ENCODE data around the gene ABCG4.
"Not testable (repeated sequence)": the region's sequence is repeated elsewhere in the genome, so short reads cannot be mapped to it uniquely, and the experiment has no call there.

Gene ABCG4

DNA sequence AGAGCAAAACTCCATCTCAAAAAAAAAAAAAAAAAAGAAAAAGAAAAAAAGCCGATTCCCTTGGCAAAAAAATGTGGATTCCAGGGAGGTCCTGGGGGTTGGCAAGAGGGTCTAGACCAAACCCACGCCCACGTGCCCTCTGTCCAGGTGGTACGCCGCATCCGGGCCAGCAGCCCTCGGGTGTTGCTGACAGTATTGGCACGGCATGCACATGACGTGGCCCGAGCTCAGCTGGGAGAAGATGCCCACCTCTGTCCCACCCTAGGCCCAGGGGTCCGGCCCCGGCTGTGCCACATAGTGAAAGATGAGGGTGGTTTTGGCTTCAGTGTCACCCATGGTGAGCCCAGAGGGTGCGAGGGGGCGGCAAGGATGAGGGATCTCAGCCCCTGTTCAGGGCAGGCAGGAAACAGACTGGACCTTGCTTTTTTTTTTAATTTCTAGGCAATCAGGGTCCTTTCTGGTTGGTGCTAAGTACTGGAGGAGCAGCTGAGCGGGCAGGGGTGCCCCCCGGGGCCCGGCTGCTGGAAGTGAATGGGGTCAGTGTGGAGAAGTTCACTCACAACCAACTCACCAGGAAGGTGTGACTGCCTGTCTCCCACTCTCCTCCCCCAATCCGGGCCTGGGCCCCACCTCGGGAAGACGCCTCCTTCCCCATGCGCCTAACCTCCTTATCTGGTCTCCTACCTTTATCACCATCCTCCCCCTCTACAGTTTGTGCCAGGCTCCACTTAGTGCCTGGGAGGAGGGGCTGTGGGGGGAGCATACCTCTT lies 38.5 kb downstream of the ABCG4 start:
- no peak for DNase-seq

- DNase-seq, result no peak
These were observed 39.2 kb downstream of the ABCG4 start for GRCh38 chr11:119188067-119188466.

GRCh38 chr11:119188887-119189286 lies 40.0 kb downstream of the ABCG4 start:
- DNase-seq, result no peak

DNA sequence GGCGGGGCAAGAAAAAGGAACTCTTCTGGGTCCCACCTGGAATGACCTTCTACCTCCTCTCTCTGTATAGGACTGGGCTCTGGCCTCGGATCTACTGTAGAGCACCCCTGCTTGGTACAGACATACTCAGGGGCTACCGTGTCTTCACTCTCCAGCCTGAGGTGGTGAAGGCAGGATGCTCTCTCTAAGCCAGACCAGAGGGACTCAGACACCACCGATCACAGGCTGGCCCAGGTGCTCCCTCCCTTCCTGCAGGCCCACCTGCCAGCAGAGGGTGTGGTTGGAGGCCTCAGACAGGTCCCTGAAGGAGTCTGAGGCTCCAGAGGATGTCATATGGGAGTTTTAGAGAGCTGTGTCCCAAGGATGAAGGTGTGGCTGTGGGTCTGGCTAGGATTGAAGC lies 40.5 kb downstream of the ABCG4 start:
- DNase-seq, result no peak

DNA sequence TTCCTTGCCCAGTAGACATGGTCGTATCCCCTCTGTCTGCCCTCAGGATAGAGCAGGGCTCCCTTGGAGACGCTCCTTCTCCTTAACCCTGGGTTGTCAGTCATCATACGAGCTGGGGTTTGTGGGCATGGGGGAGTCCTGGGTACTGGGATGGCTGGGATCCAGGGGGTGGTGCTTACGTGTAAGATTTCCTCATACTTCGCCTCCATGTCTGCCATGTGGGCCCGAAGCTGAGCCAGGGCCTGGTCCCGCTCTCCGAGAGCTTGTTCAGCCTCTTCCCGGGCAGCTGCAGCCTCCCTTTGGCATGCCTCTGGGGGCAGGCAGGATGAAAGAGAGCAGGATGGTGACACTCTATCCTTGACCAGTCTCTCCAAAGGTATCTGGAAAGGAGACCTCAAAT lies 41.7 kb downstream of the ABCG4 start:
- DNase-seq, result peak; percentile 18

GRCh38 chr11:119191265-119191664 lies 42.4 kb downstream of the ABCG4 start:
- peak; percentile 11 for DNase-seq

GRCh38 chr11:119192111-119192510 lies 43.3 kb downstream of the ABCG4 start:
- DNase-seq, result no peak

GRCh38 chr11:119193001-119193400 lies 44.1 kb downstream of the ABCG4 start:
- no peak for DNase-seq

- DNase-seq, result no peak
These were observed 44.8 kb downstream of the ABCG4 start for GRCh38 chr11:119193626-119194025.

DNA sequence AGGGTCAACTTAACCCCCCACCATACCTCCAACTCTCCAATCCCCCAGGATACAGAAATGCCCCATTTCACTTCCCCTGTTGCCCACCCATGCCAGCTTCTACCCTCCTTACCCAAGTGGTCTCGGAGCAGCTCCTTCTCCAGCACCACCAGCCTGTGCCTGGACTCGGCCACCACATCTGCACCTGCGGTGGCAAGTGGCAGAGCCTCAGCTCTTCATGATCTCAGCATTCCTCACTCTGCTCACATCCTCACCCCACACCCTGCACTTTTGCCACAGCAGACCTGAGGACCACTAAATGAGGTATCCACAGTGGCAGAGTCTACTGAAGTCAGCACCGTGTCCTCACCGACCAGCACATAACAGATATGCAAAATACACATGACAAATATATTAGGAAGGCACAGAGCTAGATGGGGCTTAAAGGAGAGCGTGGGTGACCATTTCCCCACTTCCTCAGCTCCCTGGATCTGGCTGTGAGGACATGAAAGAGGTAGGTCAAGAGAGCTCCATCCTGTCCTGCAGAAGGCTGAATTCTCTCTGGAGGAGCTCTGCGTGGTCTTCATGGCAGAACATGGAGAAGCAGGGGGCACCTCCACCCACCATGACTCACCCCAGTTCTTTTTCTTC lies 46.1 kb downstream of the ABCG4 start:
- no peak for DNase-seq

DNA sequence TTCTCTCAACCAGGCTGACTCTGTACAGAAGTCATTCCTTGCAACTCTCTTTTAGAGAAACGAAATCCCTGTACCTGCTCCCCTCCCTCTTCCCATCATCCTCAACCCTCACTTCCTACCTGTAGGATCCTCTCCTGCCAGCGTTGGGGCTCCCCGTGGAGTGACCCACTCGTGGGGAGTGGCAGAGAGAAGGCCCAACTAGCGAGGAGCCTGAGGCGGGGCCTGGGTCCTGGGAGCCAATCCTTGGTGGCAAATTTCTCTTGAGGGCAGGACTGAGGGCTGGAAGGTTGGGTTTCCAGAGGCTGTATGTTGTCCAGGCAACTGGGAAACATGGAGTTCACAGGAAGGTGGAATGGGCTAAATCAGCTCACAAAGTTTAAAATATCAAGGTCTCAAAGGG lies 46.8 kb downstream of the ABCG4 start:
- DNase-seq, result peak; percentile 76

DNA sequence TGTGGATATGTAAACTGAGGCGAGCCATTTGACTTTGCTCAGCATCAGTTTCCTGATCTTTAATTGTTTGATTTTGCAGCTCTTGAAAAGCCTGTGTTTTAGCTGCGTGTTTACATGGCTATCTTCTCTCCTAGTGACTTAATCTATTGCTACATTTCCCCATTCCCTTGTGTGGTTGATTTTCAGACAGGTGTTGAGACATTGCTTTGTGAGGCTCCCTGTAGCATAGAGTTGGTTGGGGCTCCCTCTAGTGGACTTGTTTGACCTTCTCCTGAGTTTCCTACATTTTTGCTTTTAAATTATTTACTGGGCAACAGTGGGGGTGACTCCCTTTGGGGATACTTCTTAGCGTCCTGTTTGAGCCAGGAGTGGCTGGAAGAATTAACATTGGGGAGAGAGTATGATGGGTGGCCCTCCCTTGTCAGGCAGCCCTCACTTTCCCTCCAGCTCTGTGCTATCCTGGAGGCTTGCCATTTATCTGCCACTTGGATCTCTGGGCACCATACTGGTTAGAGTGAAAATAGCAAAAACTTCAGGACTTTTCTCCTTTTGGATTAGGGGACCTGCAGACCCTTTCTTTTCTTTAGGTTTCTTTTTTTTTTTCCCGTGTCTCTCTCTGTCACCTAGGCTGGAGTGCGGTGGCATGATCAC lies 48.1 kb downstream of the ABCG4 start:
- peak; percentile 65 for DNase-seq

DNA sequence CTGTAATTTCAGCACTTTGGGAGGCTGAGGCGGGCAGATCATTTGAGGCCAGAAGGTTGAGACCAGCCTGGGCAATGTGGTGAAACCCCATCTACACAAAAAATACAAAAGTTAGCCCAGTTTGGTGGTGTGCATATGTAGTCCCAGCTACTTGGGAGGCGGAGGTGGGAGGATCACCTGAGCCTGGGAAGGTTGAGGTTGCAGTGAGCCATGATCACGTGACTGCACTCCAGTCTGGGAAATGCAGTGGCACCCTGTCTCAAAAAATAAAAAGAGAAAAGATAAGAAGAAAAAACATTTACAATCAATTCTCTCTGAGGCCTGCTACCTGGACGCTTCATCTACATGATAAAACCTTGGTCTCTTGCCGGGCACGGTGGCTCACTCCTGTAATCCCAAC lies 50.1 kb downstream of the ABCG4 start:
- DNase-seq, result no peak

DNA sequence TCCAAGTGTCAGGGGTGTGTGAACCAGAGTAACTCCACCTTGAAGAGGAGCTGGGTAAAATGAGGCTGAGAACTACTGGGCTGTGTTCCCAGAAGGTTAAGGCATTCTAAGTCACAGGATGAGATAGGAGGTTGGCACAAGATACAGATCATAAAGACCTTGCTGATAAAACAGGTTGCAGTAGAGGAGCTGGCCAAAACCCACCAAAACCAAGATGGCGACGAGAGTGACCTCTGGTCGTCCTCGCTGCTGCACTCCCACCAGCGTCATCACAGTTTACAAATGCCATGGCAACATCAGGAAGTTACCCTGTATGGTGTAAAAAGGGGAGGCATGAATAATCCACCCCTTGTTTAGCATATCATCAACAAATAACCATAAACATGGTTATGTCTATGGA lies 52.4 kb downstream of the ABCG4 start:
- not testable (repeated sequence) for DNase-seq

DNA sequence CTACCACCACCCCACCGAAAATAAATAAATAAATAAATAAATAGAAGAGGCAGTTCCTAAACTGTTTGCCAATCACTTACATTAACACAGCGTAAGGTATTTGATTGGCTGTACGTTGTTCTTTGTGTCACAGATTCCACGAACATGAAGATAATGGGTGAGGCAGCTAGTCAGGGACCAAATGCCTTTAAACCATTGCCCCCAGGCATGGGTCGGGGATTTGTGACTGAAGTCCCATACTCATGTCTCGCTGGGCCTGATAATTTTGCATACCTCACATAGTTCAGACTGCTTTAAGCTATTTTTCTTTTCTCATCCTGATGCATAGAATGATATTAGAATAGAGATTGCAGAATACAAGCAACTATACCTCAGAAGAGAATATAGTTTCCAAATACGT lies 53.7 kb downstream of the ABCG4 start:
- no peak for DNase-seq

- no peak for DNase-seq
These were observed 55.2 kb downstream of the ABCG4 start for GRCh38 chr11:119204066-119204465.

- no peak for DNase-seq
These were observed 56.2 kb downstream of the ABCG4 start for GRCh38 chr11:119205080-119205479.

DNA sequence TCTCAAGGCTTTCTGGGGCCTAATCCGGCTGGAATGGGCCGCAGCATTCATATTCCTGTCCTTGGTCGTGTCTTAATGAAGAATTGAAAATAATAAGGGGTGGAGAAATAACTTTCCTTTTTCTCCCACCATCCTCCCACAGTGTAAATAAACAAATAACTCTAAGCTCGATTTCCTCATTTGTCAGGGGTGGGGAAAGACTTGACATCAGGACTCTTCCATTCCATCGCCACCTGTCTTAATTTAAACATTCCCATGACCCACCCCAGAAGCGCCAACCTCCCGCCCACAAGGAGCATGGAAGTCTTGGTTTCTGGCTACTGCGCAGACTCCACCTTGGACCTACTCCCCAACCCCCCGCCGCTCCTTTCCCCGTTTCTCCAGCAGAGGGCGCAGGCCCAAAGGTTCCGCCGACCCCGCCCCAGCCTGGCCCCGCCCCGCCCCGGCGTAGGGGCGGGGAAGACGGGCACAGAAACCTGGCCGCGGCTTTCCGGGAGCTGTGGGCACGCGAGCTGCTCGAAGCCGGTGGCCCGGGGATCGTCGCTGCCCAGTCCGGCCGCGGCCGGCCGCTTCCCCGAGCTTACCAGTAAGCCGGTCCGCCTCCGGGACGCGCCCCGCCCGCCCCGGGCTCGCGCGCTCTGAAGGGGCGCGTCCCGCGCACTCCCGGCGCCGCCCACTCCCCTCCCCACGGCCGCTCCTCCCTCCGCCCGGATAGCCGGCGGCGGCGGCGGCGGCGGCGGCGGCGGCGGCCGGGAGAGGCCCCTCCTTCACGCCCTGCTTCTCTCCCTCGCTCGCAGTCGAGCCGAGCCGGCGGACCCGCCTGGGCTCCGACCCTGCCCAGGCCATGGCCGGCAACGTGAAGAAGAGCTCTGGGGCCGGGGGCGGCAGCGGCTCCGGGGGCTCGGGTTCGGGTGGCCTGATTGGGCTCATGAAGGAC lies 57.0 kb downstream of the ABCG4 start, which contains the start of gene CBL:
CBL (plus strand) TSS at position 766 of the 937 bp plus-strand sequence; CDS start at position 845, 79 bp downstream.
- DNase-seq, result peak; percentile 98

DNA sequence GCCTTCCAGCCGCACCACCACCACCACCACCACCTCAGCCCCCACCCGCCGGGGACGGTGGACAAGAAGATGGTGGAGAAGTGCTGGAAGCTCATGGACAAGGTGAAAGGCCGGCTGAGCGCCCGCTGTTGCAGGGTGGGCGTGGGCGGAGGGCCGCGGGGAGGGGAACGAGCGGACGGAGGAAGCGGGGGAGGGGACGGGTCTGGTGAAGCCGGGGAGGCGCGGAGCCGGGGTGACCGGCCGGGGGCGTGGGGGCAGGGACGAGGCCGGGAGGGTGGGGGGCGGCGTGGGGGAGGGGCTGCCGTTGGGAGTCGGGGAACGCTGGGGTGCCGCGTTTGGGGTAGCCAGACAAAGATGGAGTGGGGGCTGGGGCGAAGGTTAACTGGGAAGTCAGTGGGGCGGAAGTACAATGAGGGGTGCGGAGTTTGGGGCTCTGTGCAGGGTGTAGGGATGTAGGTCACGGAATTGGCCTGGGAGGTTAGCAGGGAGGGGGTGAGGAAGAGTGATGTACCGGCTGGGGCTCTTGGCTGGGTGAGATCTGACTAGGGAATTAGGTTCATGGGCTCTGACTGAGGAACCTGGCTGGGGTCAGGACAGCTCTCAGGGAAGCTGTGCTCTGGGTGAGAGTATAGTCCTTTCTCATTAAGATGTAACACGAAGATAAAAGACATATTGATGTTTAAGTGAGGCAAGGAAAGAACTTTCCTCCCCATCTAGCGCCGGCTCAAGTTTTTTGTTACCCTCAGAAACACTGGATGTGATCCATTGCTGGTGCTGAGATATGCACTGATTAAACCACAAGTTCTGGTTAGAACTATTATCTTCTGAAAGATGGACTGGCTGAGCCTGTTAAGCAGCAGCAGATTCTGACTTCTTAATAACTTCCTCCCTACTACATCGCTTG lies 57.9 kb downstream of the ABCG4 start:
- DNase-seq, result peak; percentile 69

GRCh38 chr11:119207415-119207960 lies 58.6 kb downstream of the ABCG4 start:
- no peak for DNase-seq

DNA sequence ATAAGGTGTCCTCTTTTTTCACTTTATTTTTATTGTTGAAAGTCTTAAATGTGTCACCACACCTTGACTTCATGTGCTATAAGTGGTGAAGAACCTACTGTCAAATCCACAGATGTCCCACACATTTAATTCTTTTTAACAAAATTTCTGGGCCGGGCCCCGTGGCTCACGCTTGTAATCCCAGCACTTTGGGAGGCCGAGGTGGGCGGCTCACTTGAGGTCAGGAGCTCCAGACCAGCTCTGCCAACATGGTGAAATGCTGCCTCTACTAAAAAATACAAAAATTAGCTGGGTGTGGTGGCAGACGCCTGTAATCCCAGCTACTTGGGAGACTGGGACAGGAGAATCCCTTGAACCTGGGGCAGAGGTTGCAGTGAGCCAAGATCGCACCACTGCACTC lies 60.3 kb downstream of the ABCG4 start:
- no peak for DNase-seq

Data from 8988T (cell line).